GM12891 (cell line): ENCODE data around the gene MTTP.

Experiments
- PAX5 ChIP-seq: IDR thresholded peaks from 2 replicates; pipeline ENCODE4 v1.6.1; 2011; ENCODE audit warnings: low read length, moderate library complexity, mild to moderate bottlenecking; ENCODE audit not compliant: insufficient read depth, severe bottlenecking
- POLR2A ChIP-seq: IDR thresholded peaks from 2 replicates; pipeline ENCODE4 v1.6.1; 2011; ENCODE audit warnings: low read depth, low read length, control low read depth
- POLR2AphosphoS5 ChIP-seq: IDR thresholded peaks from 2 replicates; pipeline ENCODE4 v1.6.1; 2011; ENCODE audit warnings: low read depth, low read length, control low read depth
- POU2F2 ChIP-seq: IDR thresholded peaks from 2 replicates; pipeline ENCODE4 v1.6.1; 2011; ENCODE audit warnings: low read depth, mild to moderate bottlenecking, control low read depth, low read length, moderate library complexity
- SPI1 ChIP-seq: IDR thresholded peaks from 2 replicates; pipeline ENCODE4 v1.6.1; 2011; ENCODE audit warnings: low read depth, low read length, control low read depth
- TAF1 ChIP-seq: IDR thresholded peaks from 2 replicates; pipeline ENCODE4 v1.6.1; 2011; ENCODE audit warnings: low read depth, low read length, control low read depth

DNA sequence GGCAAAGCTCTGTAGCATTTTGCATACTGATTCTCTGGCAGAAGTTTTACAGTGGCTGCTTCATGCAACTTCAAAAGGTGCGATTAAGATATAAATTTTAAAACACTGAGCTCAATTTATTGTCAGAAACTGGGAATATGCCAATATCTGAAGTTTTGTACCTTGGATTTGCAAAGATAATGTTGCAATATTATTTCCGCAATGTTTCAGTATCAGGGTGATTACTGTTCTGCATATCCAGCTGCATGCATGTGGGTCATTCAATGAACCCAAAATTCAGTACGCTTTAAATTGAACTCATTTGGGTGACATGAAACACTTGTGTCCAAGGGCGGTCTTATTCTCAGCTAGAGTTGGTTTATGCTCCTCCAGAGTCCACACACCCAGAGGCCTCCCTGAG is 37.0 kb upstream of the MTTP start:
- TF ChIP-seq TAF1 (no peak), SPI1 (no peak), POLR2AphosphoS5 (no peak), POLR2A (no peak), PAX5 (no peak), POU2F2 (no peak)
